HG03064 (cell line): Measurements from ENCODE around the gene ERF.
"Not testable (repeated sequence)": the region's sequence is repeated elsewhere in the genome, so short reads cannot be mapped to it uniquely, and the experiment has no call there.

Experiments
- ATAC-seq: cut with Tn5 transposase; IDR thresholded peaks from one replicate; pipeline ENCODE4 v1.9.1; 2021; ENCODE audit warnings: low read depth; ENCODE audit not compliant: unreplicated experiment

The ERF gene

GRCh38 chr19:42276284-42276683 is 21.4 kb upstream of the ERF start:
- no peak for ATAC-seq

GRCh38 chr19:42275517-42275916 is 20.6 kb upstream of the ERF start:
- ATAC-seq = no peak

- no peak for ATAC-seq
These were observed 20.2 kb upstream of the ERF start for GRCh38 chr19:42275103-42275502.

- no peak for ATAC-seq
These were observed 19.2 kb upstream of the ERF start for GRCh38 chr19:42274065-42274682.

- ATAC-seq = no peak
These were observed 18.6 kb upstream of the ERF start for GRCh38 chr19:42273407-42274064.

- ATAC-seq = no peak
These were observed 18.1 kb upstream of the ERF start for GRCh38 chr19:42272989-42273406.

GRCh38 chr19:42272535-42272897 is 17.6 kb upstream of the ERF start:
- ATAC-seq = no peak

GRCh38 chr19:42271861-42272534 is 17.1 kb upstream of the ERF start:
- ATAC-seq = no peak

- ATAC-seq = no peak
These were observed 16.1 kb upstream of the ERF start for GRCh38 chr19:42271045-42271419.

- ATAC-seq = no peak
These were observed 15.6 kb upstream of the ERF start for GRCh38 chr19:42270346-42271044.

GRCh38 chr19:42269478-42270345 is 14.8 kb upstream of the ERF start:
- ATAC-seq = no peak

- ATAC-seq = peak; percentile 73
These were observed 14.0 kb upstream of the ERF start, which contains the start of gene CIC for GRCh38 chr19:42268704-42269477. TSS of gene CIC (plus strand) at chr19:42269252. CDS start at chr19:42271784, 2,532 bp downstream.

GRCh38 chr19:42268142-42268703 is 13.3 kb upstream of the ERF start:
- ATAC-seq = peak; percentile 49

- no peak for ATAC-seq
These were observed 12.8 kb upstream of the ERF start for GRCh38 chr19:42267644-42268141.

- not testable (repeated sequence) for ATAC-seq
These were observed 12.1 kb upstream of the ERF start for GRCh38 chr19:42266928-42267603.

GRCh38 chr19:42266105-42266504 is 11.2 kb upstream of the ERF start:
- ATAC-seq = not testable (repeated sequence)

GRCh38 chr19:42261763-42262162 is 6.8 kb upstream of the ERF start:
- ATAC-seq = no peak

GRCh38 chr19:42257842-42258241 is 2.9 kb upstream of the ERF start:
- not testable (repeated sequence) for ATAC-seq
